ENCODE data around the gene CBR1.

CBR1 gene

DNA sequence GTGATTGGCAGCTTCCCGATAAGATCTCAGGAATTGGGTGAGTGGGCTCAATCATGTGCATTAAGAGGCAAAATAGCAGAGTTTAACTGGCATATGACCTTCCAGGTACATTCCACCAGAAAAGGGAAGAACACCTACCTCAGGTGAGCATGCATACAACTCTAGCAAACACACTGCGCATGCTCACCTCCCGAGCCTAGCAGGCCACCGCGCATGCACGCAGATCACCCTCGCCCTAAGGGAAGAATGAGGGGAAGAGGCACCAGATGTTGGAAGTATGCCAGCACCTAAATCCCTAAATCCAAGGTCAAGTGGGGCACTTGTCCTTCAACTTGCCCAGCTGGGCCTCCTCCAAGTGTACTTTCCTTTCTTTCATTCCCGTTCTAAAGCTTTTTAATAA is 41.4 kb downstream of the CBR1 start:
- H3K9ac ChIP-seq (ENCODE audit: low read length), result no peak overlapping the region
- no peaks in the 10 kb centered on the region for H3K36me3 ChIP-seq (ENCODE audit: control insufficient read depth, insufficient read depth, low read length)
- H3K4me3 ChIP-seq (ENCODE audit: low read length), result no peak overlapping the region
- no peaks in the 10 kb centered on the region for H3K27me3 ChIP-seq (ENCODE audit: control insufficient read depth, insufficient read depth, low read length)
- peaks cover 11% of the 10 kb centered on the region for H3K4me1 ChIP-seq (ENCODE audit: control insufficient read depth, insufficient read depth, low read length)
- H3K9me3 ChIP-seq (ENCODE audit: control insufficient read depth, low read length), result no peaks in the 10 kb centered on the region

DNA sequence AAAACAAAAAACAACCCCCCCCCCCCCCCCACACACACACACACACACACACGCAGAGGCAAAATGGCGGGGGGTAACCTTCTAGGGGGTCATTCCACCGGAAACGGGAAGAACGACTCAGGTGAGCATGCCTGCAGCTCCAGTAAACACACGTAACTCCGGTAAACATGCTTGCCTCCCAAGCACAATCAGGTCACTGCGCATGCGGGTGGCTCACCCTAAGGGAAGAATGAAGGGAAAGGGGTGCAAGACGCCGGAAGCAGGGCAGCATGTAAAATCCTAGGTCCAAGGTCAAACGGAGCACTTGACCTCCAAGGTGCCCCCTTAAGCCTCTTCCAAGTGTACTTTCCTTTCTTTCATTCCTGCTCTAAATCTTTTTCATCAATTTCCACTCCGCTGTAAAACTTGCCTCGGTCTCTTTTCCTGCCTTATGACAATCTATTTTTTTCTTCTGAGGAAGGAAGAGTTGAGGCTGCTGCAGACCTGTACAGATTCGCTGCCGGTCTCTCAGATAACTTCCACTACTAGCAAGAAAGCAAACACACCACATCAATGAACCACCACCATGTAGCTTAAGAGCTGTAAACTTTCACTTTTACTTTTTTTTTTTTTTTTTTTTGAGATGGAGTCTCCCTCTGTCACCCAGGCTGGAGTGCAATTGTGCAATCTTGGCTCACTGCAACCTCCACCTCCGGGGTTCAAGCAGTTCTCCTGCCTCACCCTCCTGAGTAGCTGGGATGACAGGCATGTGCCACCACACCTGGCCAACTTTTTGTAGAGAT is 44.0 kb downstream of the CBR1 start:
- peak overlapping the region; percentile 64 for H3K4me3 ChIP-seq (ENCODE audit: low read length)
- H3K4me1 ChIP-seq (ENCODE audit: control insufficient read depth, insufficient read depth, low read length), result peaks cover 11% of the 10 kb centered on the region
- H3K27me3 ChIP-seq (ENCODE audit: control insufficient read depth, insufficient read depth, low read length), result no peaks in the 10 kb centered on the region
- no peaks in the 10 kb centered on the region for H3K9me3 ChIP-seq (ENCODE audit: control insufficient read depth, low read length)
- peak overlapping the region; percentile 65 for H3K9ac ChIP-seq (ENCODE audit: low read length)
- H3K36me3 ChIP-seq (ENCODE audit: control insufficient read depth, insufficient read depth, low read length), result no peaks in the 10 kb centered on the region

- no peaks in the 10 kb centered on the region for H3K27me3 ChIP-seq (ENCODE audit: control insufficient read depth, insufficient read depth, low read length)
- no peak overlapping the region for H3K4me3 ChIP-seq (ENCODE audit: low read length)
- H3K9me3 ChIP-seq (ENCODE audit: control insufficient read depth, low read length), result no peaks in the 10 kb centered on the region
- H3K4me1 ChIP-seq (ENCODE audit: control insufficient read depth, insufficient read depth, low read length), result peaks cover 11% of the 10 kb centered on the region
- H3K36me3 ChIP-seq (ENCODE audit: control insufficient read depth, insufficient read depth, low read length), result no peaks in the 10 kb centered on the region
- H3K9ac ChIP-seq (ENCODE audit: low read length), result no peak overlapping the region
Measured at GRCh38 chr21:36115138-36115730, 45.4 kb downstream of the CBR1 start.

DNA sequence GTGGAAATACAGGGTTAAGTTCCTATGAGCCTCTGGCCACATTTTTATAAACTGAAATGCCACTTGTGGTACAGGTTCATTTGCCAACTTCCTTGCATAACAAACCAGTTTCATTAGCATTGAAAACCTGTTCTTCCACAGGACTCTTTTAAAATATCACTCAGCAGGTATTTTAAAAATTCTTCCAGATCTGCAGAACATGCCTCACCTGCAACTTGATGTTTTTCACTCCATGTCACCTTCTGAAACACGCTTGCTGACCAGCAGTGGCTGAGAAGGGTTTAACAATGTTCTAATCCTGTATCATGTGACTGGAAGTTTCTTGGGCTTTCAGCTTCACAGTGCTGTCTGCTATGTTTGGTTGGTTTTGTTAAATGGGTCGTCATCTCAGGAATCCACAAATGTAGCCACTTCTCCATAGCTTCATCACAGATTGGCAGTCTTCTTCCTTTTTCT is 47.5 kb downstream of the CBR1 start:
- H3K9ac ChIP-seq (ENCODE audit: low read length), result no peak overlapping the region
- no peaks in the 10 kb centered on the region for H3K9me3 ChIP-seq (ENCODE audit: control insufficient read depth, low read length)
- H3K27me3 ChIP-seq (ENCODE audit: control insufficient read depth, insufficient read depth, low read length), result no peaks in the 10 kb centered on the region
- H3K36me3 ChIP-seq (ENCODE audit: control insufficient read depth, insufficient read depth, low read length), result no peaks in the 10 kb centered on the region
- no peak overlapping the region for H3K4me3 ChIP-seq (ENCODE audit: low read length)
- peaks cover 10% of the 10 kb centered on the region for H3K4me1 ChIP-seq (ENCODE audit: control insufficient read depth, insufficient read depth, low read length)

GRCh38 chr21:36120304-36120888 is 50.6 kb downstream of the CBR1 start:
- H3K27me3 ChIP-seq (ENCODE audit: control insufficient read depth, insufficient read depth, low read length), result no peaks in the 10 kb centered on the region
- H3K9me3 ChIP-seq (ENCODE audit: control insufficient read depth, low read length), result no peaks in the 10 kb centered on the region
- no peaks in the 10 kb centered on the region for H3K36me3 ChIP-seq (ENCODE audit: control insufficient read depth, insufficient read depth, low read length)
- no peak overlapping the region for H3K9ac ChIP-seq (ENCODE audit: low read length)
- H3K4me1 ChIP-seq (ENCODE audit: control insufficient read depth, insufficient read depth, low read length), result no peaks in the 10 kb centered on the region
- no peak overlapping the region for H3K4me3 ChIP-seq (ENCODE audit: low read length)

Data from mucosa of stomach (tissue), 1 donor.